Measurements from ENCODE around the gene C22orf39. TPM values are rescaled to one million over a fixed set of nuclear protein-coding genes. Genes with fewer than 3 reads are reported as not detected.
A peak's percentile ranks its signal among the peaks of the same experiment; 100 is the strongest.
"Not testable (repeated sequence)": the region's sequence is repeated elsewhere in the genome, so short reads cannot be mapped to it uniquely, and the experiment has no call there.

The C22orf39 gene
- total and polyA plus RNA-seq, 2 donors (not counting 1 experiment from before 2014, with no cell fraction given) = 15.9 to 16.2 TPM

GRCh38 chr22:19446603-19447329, 745 bp downstream of the C22orf39 start:
- Histone ChIP-seq H3K4me1 (ENCODE audit: control insufficient read depth, extremely low read depth, insufficient read depth, low read length) (peaks cover 2% of the 10 kb centered on the region), H3K27ac (ENCODE audit: insufficient read depth, low read length) (peak overlapping the region; percentile 81), H3K9me3 (ENCODE audit: control insufficient read depth, insufficient read depth, low read depth, low read length) (no peaks in the 10 kb centered on the region), H3K36me3 (ENCODE audit: control insufficient read depth, insufficient read depth, low read length) (peaks cover 7% of the 10 kb centered on the region), H4K20me1 (ENCODE audit: control insufficient read depth, extremely low read depth, insufficient read depth, low read length) (no peaks in the 10 kb centered on the region), H3K9ac (ENCODE audit: insufficient read depth, low read length) (peak overlapping the region; percentile 82), H3K79me2 (ENCODE audit: control insufficient read depth, insufficient read depth, low read length) (peaks cover 23% of the 10 kb centered on the region), H3K27me3 (ENCODE audit: control insufficient read depth, insufficient read depth, low read length) (no peaks in the 10 kb centered on the region), H3K4me2 (ENCODE audit: extremely low read depth, insufficient read depth, low read length) (peak overlapping the region; percentile 55), H3K4me3 (replicated peaks in 1 of 4; ENCODE audit: control extremely low read depth in 1 of 4, insufficient read depth in 1 of 4, low read depth in 3 of 4, low read length in 4 of 4) (peak overlapping the region; percentile 70 to 86 (median 82)), H2AFZ (ENCODE audit: low read length) (peak overlapping the region; percentile 48)
- peak; percentile 5 to 8 for DNase-seq (ENCODE audit: low read depth in 2 of 2)
- TF ChIP-seq, protein P1, sequence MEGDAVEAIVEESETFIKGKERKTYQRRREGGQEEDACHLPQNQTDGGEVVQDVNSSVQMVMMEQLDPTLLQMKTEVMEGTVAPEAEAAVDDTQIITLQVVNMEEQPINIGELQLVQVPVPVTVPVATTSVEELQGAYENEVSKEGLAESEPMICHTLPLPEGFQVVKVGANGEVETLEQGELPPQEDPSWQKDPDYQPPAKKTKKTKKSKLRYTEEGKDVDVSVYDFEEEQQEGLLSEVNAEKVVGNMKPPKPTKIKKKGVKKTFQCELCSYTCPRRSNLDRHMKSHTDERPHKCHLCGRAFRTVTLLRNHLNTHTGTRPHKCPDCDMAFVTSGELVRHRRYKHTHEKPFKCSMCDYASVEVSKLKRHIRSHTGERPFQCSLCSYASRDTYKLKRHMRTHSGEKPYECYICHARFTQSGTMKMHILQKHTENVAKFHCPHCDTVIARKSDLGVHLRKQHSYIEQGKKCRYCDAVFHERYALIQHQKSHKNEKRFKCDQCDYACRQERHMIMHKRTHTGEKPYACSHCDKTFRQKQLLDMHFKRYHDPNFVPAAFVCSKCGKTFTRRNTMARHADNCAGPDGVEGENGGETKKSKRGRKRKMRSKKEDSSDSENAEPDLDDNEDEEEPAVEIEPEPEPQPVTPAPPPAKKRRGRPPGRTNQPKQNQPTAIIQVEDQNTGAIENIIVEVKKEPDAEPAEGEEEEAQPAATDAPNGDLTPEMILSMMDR (conservative IDR thresholded peaks at IDR 0.05 in 1 of 2, IDR thresholded peaks at IDR 0.05 in 1 of 2; ENCODE audit: low read depth in 1 of 2, low read length in 2 of 2) = no peak

GRCh38 chr22:19445279-19445982, 2.1 kb downstream of the C22orf39 start:
- H3K4me3 ChIP-seq (replicated peaks in 1 of 4; ENCODE audit: control extremely low read depth in 1 of 4, insufficient read depth in 1 of 4, low read depth in 3 of 4, low read length in 4 of 4); H2AFZ ChIP-seq (ENCODE audit: low read length); H4K20me1 ChIP-seq (ENCODE audit: control insufficient read depth, extremely low read depth, insufficient read depth, low read length); H3K27me3 ChIP-seq (ENCODE audit: control insufficient read depth, insufficient read depth, low read length); DNase-seq (ENCODE audit: low read depth in 2 of 2); H3K4me2 ChIP-seq (ENCODE audit: extremely low read depth, insufficient read depth, low read length); H3K4me1 ChIP-seq (ENCODE audit: control insufficient read depth, extremely low read depth, insufficient read depth, low read length); H3K9ac ChIP-seq (ENCODE audit: insufficient read depth, low read length); H3K9me3 ChIP-seq (ENCODE audit: control insufficient read depth, insufficient read depth, low read depth, low read length); H3K27ac ChIP-seq (ENCODE audit: insufficient read depth, low read length); H3K36me3 ChIP-seq (ENCODE audit: control insufficient read depth, insufficient read depth, low read length): not testable (repeated sequence)
- peaks cover 27% of the 10 kb centered on the region for H3K79me2 ChIP-seq (ENCODE audit: control insufficient read depth, insufficient read depth, low read length)

DNA sequence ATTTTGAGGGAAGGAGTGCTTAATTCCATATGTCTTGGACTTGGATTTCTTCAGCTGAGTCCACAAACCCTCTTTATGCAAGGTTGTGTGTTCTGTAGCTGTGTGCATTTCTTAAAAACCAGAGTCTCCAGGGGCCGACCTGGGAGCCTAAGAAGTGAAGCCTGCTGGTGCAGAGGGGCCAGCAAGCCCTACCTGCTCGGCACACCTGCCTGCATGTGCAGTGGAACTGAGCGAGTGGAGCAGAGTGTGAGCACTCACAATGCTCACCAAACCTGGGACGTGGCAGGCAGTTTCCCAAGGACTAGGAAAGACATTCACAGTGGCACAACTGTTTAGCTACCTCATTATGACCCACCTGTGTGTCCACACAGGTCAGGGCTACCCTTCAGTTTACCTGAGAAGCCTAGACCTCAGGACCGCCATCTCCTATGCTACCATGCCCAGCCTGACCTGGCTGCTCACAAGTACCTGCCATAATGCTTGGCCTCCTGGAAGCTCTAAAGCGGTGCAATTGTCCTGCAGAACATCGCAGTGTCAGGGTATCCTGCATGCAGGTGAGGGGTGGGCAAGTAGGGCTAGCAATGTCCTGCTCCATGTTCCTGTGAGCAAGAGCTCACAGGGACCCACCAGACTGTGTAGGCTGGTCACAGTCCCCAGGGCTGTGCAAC, 3.8 kb downstream of the C22orf39 start:
- no peak overlapping the region for H3K4me3 ChIP-seq (replicated peaks in 1 of 4; ENCODE audit: control extremely low read depth in 1 of 4, insufficient read depth in 1 of 4, low read depth in 3 of 4, low read length in 4 of 4)
- peaks cover 11% of the 10 kb centered on the region for H3K36me3 ChIP-seq (ENCODE audit: control insufficient read depth, insufficient read depth, low read length)
- H3K4me2 ChIP-seq (ENCODE audit: extremely low read depth, insufficient read depth, low read length) = no peak overlapping the region
- H3K27ac ChIP-seq (ENCODE audit: insufficient read depth, low read length) = no peak overlapping the region
- H3K79me2 ChIP-seq (ENCODE audit: control insufficient read depth, insufficient read depth, low read length) = peaks cover 29% of the 10 kb centered on the region
- peaks cover 2% of the 10 kb centered on the region for H3K4me1 ChIP-seq (ENCODE audit: control insufficient read depth, extremely low read depth, insufficient read depth, low read length)
- no peak overlapping the region for H2AFZ ChIP-seq (ENCODE audit: low read length)
- no peaks in the 10 kb centered on the region for H4K20me1 ChIP-seq (ENCODE audit: control insufficient read depth, extremely low read depth, insufficient read depth, low read length)
- no peak overlapping the region for H3K9ac ChIP-seq (ENCODE audit: insufficient read depth, low read length)
- no peaks in the 10 kb centered on the region for H3K9me3 ChIP-seq (ENCODE audit: control insufficient read depth, insufficient read depth, low read depth, low read length)
- no peaks in the 10 kb centered on the region for H3K27me3 ChIP-seq (ENCODE audit: control insufficient read depth, insufficient read depth, low read length)
- TF ChIP-seq EZH2 (IDR thresholded peaks at IDR 0.05; ENCODE audit: low read length, missing control alignments) = no peak
- TF ChIP-seq, protein P1 (conservative IDR thresholded peaks at IDR 0.05 in 1 of 2, IDR thresholded peaks at IDR 0.05 in 1 of 2; ENCODE audit: low read depth in 1 of 2, low read length in 2 of 2) = no peak
- no peak for DNase-seq (ENCODE audit: low read depth in 2 of 2)
